ENCODE measurements around the gene ZNRF3.
"Not testable (repeated sequence)": the region's sequence is repeated elsewhere in the genome, so short reads cannot be mapped to it uniquely, and the experiment has no call there.

Gene ZNRF3

DNA sequence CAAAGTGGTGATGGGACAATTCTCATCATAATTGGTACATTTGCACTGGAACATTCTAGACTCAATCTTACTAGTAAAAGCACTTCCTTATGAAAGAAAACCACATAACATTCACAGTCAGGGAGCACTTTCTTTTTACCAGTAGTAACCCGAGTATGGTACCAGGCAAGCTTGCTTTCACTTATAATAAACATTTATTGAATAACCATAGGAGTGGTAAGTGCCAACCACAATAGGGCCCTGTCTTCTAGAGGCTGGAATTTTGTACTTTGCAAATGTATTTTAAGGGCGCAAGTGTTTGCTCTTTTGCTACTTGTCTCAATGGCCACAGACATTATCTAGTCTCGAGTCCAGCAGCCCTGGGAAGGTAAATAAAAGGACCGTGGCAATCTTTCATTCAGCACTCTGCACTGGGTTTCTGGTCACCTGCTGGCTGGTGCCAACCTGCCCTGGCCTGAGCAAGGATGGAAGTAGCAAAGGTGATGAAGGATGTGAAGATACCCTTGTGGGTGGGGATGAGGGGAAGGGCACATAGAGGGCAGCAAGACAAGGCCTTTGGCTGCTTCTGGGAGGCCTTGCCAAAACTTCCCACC lies 154.1 kb downstream of the ZNRF3 start:
- no peak for ATAC-seq
- no peak for TF ChIP-seq ZNF8 (CRISPR knock-in tag; IDR thresholded peaks at IDR 0.05)
- TF ChIP-seq TOX (CRISPR knock-in tag; IDR thresholded peaks at IDR 0.05; ENCODE audit: borderline replicate concordance), result no peak
- TF ChIP-seq ESRRG (CRISPR knock-in tag; IDR thresholded peaks at IDR 0.05), result no peak
- TF ChIP-seq, protein P1, sequence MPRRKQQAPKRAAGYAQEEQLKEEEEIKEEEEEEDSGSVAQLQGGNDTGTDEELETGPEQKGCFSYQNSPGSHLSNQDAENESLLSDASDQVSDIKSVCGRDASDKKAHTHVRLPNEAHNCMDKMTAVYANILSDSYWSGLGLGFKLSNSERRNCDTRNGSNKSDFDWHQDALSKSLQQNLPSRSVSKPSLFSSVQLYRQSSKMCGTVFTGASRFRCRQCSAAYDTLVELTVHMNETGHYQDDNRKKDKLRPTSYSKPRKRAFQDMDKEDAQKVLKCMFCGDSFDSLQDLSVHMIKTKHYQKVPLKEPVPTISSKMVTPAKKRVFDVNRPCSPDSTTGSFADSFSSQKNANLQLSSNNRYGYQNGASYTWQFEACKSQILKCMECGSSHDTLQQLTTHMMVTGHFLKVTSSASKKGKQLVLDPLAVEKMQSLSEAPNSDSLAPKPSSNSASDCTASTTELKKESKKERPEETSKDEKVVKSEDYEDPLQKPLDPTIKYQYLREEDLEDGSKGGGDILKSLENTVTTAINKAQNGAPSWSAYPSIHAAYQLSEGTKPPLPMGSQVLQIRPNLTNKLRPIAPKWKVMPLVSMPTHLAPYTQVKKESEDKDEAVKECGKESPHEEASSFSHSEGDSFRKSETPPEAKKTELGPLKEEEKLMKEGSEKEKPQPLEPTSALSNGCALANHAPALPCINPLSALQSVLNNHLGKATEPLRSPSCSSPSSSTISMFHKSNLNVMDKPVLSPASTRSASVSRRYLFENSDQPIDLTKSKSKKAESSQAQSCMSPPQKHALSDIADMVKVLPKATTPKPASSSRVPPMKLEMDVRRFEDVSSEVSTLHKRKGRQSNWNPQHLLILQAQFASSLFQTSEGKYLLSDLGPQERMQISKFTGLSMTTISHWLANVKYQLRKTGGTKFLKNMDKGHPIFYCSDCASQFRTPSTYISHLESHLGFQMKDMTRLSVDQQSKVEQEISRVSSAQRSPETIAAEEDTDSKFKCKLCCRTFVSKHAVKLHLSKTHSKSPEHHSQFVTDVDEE (CRISPR knock-in tag; IDR thresholded peaks at IDR 0.05), result no peak
- no peak for TF ChIP-seq ZNF70 (CRISPR knock-in tag; IDR thresholded peaks at IDR 0.05)
- TF ChIP-seq TCF4 (CRISPR knock-in tag; IDR thresholded peaks at IDR 0.05; ENCODE audit: borderline replicate concordance), result no peak
- TF ChIP-seq ZFP3 (CRISPR knock-in tag; IDR thresholded peaks at IDR 0.05), result no peak
- TF ChIP-seq RARB (CRISPR knock-in tag; IDR thresholded peaks at IDR 0.05), result no peak
- no peak for TF ChIP-seq BACH2 (CRISPR knock-in tag; IDR thresholded peaks at IDR 0.05; ENCODE audit: borderline replicate concordance)
- no peak for TF ChIP-seq ZFP30 (CRISPR knock-in tag; IDR thresholded peaks at IDR 0.05)
- TF ChIP-seq ZC3H10 (CRISPR knock-in tag; IDR thresholded peaks at IDR 0.05), result no peak
- TF ChIP-seq, protein P2, sequence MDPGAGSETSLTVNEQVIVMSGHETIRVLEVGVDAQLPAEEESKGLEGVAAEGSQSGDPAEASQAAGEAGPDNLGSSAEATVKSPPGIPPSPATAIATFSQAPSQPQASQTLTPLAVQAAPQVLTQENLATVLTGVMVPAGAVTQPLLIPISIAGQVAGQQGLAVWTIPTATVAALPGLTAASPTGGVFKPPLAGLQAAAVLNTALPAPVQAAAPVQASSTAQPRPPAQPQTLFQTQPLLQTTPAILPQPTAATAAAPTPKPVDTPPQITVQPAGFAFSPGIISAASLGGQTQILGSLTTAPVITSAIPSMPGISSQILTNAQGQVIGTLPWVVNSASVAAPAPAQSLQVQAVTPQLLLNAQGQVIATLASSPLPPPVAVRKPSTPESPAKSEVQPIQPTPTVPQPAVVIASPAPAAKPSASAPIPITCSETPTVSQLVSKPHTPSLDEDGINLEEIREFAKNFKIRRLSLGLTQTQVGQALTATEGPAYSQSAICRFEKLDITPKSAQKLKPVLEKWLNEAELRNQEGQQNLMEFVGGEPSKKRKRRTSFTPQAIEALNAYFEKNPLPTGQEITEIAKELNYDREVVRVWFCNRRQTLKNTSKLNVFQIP (CRISPR knock-in tag; IDR thresholded peaks at IDR 0.05; ENCODE audit: borderline replicate concordance, low read depth), result no peak
- TF ChIP-seq PPARA (CRISPR knock-in tag; IDR thresholded peaks at IDR 0.05; ENCODE audit: borderline replicate concordance), result no peak
- TF ChIP-seq ISL1 (CRISPR knock-in tag; IDR thresholded peaks at IDR 0.05), result no peak

DNA sequence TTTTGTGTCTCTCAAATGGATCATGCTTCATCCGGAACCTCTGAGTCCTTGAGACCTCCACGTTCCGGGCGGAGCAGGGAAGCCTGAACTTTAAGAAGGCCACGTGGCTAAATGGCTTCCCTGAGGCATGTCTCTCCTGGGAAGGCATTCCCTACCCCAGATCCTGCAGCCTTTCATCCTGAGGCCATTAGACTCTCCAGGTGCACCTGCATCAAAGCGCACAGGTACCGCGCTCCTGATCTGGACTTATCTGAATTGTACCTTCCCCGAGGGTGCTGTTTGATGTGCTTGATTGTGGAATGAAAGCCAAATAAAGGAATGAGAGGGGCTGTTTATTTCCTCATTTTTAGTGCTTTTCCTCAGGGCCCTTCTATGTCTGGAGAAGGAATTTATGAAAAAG lies 155.8 kb downstream of the ZNRF3 start:
- ATAC-seq, result no peak
- TF ChIP-seq GLIS3 (CRISPR knock-in tag; IDR thresholded peaks at IDR 0.05) (no peak), ZC3H10 (CRISPR knock-in tag; IDR thresholded peaks at IDR 0.05) (no peak), ESRRG (CRISPR knock-in tag; IDR thresholded peaks at IDR 0.05) (no peak), ARNTL (CRISPR knock-in tag; IDR thresholded peaks at IDR 0.05; ENCODE audit: borderline replicate concordance, low read depth) (no peak), PPARA (CRISPR knock-in tag; IDR thresholded peaks at IDR 0.05; ENCODE audit: borderline replicate concordance) (no peak), CSDC2 (CRISPR knock-in tag; IDR thresholded peaks at IDR 0.05) (no peak), SNAI2 (CRISPR knock-in tag; IDR thresholded peaks at IDR 0.05) (no peak), RARB (CRISPR knock-in tag; IDR thresholded peaks at IDR 0.05) (no peak), BACH2 (CRISPR knock-in tag; IDR thresholded peaks at IDR 0.05; ENCODE audit: borderline replicate concordance) (no peak), TCF4 (CRISPR knock-in tag; IDR thresholded peaks at IDR 0.05; ENCODE audit: borderline replicate concordance) (no peak), OSR1 (CRISPR knock-in tag; IDR thresholded peaks at IDR 0.05) (no peak), ISL1 (CRISPR knock-in tag; IDR thresholded peaks at IDR 0.05) (no peak), TOX (CRISPR knock-in tag; IDR thresholded peaks at IDR 0.05; ENCODE audit: borderline replicate concordance) (no peak)
- TF ChIP-seq, protein P1 (CRISPR knock-in tag; IDR thresholded peaks at IDR 0.05), result no peak
- TF ChIP-seq, protein P3, sequence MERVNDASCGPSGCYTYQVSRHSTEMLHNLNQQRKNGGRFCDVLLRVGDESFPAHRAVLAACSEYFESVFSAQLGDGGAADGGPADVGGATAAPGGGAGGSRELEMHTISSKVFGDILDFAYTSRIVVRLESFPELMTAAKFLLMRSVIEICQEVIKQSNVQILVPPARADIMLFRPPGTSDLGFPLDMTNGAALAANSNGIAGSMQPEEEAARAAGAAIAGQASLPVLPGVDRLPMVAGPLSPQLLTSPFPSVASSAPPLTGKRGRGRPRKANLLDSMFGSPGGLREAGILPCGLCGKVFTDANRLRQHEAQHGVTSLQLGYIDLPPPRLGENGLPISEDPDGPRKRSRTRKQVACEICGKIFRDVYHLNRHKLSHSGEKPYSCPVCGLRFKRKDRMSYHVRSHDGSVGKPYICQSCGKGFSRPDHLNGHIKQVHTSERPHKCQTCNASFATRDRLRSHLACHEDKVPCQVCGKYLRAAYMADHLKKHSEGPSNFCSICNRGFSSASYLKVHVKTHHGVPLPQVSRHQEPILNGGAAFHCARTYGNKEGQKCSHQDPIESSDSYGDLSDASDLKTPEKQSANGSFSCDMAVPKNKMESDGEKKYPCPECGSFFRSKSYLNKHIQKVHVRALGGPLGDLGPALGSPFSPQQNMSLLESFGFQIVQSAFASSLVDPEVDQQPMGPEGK (CRISPR knock-in tag; IDR thresholded peaks at IDR 0.05; ENCODE audit: borderline replicate concordance), result no peak
- TF ChIP-seq, protein P4, sequence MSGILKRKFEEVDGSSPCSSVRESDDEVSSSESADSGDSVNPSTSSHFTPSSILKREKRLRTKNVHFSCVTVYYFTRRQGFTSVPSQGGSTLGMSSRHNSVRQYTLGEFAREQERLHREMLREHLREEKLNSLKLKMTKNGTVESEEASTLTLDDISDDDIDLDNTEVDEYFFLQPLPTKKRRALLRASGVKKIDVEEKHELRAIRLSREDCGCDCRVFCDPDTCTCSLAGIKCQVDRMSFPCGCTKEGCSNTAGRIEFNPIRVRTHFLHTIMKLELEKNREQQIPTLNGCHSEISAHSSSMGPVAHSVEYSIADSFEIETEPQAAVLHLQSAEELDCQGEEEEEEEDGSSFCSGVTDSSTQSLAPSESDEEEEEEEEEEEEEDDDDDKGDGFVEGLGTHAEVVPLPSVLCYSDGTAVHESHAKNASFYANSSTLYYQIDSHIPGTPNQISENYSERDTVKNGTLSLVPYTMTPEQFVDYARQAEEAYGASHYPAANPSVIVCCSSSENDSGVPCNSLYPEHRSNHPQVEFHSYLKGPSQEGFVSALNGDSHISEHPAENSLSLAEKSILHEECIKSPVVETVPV (CRISPR knock-in tag; IDR thresholded peaks at IDR 0.05), result no peak
- TF ChIP-seq, protein P5, sequence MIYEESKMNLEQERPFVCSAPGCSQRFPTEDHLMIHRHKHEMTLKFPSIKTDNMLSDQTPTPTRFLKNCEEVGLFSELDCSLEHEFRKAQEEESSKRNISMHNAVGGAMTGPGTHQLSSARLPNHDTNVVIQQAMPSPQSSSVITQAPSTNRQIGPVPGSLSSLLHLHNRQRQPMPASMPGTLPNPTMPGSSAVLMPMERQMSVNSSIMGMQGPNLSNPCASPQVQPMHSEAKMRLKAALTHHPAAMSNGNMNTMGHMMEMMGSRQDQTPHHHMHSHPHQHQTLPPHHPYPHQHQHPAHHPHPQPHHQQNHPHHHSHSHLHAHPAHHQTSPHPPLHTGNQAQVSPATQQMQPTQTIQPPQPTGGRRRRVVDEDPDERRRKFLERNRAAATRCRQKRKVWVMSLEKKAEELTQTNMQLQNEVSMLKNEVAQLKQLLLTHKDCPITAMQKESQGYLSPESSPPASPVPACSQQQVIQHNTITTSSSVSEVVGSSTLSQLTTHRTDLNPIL (CRISPR knock-in tag; IDR thresholded peaks at IDR 0.05; ENCODE audit: low read depth), result no peak
- TF ChIP-seq, protein P2 (CRISPR knock-in tag; IDR thresholded peaks at IDR 0.05; ENCODE audit: borderline replicate concordance, low read depth), result no peak

DNA sequence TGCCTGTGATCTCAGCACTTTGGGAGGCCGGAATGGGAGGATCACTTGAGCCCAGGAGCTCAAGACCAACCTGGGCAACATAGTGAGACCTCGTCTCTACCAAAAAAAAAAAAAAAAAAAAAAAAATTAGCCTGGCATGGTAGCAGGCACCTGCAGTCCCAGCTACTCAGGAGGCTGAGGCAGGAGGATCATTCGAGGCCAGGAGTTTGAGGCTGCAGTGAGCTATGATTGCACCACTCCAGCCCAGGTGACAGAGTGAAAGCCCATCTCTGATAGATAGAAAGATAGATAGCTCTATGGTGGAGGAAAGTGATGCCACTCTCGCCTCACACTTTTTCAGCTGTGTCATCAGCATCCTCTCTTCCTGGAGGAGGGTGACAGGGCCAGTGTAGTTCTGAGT lies 156.3 kb downstream of the ZNRF3 start:
- ATAC-seq, result not testable (repeated sequence)

Measured in SK-N-SH treated with all-trans-retinoic acid at 6 μM for 48 hours (cell line).